Chondrocyte (in vitro differentiated cells): ENCODE data around the gene KIRREL3. TPM values are rescaled to one million over a fixed set of nuclear protein-coding genes. Genes with fewer than 3 reads are reported as not detected.

ENCODE experiments used
- DNase-seq: peaks from one replicate; pipeline ENCODE4 v3.0.0; 2021; ENCODE audit warnings: mixed read lengths, low spot score
- H3K27ac Mint-ChIP-seq: one replicate; pipeline ENCODE4 v1.8.0; 2021; ENCODE audit warnings: mild to moderate bottlenecking, moderate library complexity, mixed read lengths; ENCODE audit not compliant: unreplicated experiment
- H3K27me3 Mint-ChIP-seq: 2 replicates; pipeline ENCODE4 v1.8.0; 2021; ENCODE audit warnings: low read depth, mixed read lengths
- H3K36me3 Mint-ChIP-seq: 2 replicates; pipeline ENCODE4 v1.8.0; 2021; ENCODE audit warnings: low read depth, mixed read lengths
- H3K4me1 Mint-ChIP-seq: 2 replicates; pipeline ENCODE4 v1.8.0; 2021; ENCODE audit warnings: low read depth, mild to moderate bottlenecking, mixed read lengths
- H3K4me3 Mint-ChIP-seq: one replicate; pipeline ENCODE4 v1.8.0; 2021; ENCODE audit warnings: mild to moderate bottlenecking, moderate library complexity, mixed read lengths; ENCODE audit not compliant: unreplicated experiment
- H3K9me3 Mint-ChIP-seq: 2 replicates; pipeline ENCODE4 v1.8.0; 2021; ENCODE audit warnings: low read depth, mixed read lengths
- total RNA-seq: library from RNA; stranded (reverse); gene quantifications from 3 replicates; pipeline ENCODE4 v1.2.1, GENCODE V29; 2021
- TF ChIP-seq, protein P1 (sequence below): fragments of 200-600 bp; sonication (generic); IDR thresholded peaks from 2 replicates; pipeline ENCODE4 v1.5.0; 2021; ENCODE audit warnings: antibody characterized with exemption, mild to moderate bottlenecking, moderate library complexity

KIRREL3 gene
- total RNA-seq, 1 donor from 2014 or later: 1.2 TPM

DNA sequence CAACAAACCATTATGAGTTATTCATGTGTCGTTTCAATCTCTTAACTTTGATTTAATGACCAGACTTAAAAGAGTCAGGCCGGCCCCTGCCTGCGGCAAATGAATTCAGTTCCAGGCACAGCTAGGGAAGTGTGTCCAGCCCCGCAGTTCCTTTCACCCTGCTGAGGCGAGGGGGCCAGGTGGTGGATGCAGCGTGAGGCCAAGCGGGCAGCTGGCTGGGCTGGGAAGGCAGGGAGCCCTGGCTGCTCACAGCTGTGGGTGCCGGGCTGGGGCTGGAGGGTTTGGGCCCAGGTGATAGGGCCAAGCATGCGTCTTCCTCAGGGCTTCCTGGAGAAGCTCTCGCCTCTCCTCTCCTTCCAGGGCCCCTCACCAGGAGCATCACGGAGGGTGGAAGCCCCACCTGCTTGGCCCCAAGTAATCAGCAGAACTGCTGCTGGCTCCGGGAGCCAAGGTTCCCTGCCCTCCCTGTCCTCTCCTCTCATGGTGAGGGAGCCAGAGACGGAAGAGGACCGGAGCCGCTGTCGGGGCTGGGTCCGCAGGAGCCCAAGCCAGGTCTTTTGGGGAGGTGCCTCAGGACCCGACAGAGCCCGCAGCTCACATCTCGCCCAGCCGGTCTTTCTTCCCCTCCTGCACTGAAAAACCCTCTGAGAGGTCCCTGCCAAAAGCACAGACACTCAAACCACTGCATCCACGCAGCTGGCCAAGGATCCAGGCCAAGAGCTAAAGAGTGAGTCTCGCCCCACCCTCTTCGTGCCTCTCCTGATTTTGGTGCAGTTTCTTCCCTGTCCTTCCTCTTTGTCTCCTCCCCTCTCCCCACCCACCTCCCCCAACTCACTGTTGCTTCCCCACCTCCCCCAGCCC, 548.1 kb downstream of the KIRREL3 start:
- H3K36me3 Mint-ChIP-seq: no peaks in the 10 kb centered on the region
- H3K4me1 Mint-ChIP-seq: no peaks in the 10 kb centered on the region
- peaks cover 4% of the 10 kb centered on the region for H3K27me3 Mint-ChIP-seq
- no peak overlapping the region for H3K4me3 Mint-ChIP-seq
- no peaks in the 10 kb centered on the region for H3K9me3 Mint-ChIP-seq
- H3K27ac Mint-ChIP-seq: no peak overlapping the region
- TF ChIP-seq, protein P1, sequence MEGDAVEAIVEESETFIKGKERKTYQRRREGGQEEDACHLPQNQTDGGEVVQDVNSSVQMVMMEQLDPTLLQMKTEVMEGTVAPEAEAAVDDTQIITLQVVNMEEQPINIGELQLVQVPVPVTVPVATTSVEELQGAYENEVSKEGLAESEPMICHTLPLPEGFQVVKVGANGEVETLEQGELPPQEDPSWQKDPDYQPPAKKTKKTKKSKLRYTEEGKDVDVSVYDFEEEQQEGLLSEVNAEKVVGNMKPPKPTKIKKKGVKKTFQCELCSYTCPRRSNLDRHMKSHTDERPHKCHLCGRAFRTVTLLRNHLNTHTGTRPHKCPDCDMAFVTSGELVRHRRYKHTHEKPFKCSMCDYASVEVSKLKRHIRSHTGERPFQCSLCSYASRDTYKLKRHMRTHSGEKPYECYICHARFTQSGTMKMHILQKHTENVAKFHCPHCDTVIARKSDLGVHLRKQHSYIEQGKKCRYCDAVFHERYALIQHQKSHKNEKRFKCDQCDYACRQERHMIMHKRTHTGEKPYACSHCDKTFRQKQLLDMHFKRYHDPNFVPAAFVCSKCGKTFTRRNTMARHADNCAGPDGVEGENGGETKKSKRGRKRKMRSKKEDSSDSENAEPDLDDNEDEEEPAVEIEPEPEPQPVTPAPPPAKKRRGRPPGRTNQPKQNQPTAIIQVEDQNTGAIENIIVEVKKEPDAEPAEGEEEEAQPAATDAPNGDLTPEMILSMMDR: no peak
- no peak for DNase-seq

DNA sequence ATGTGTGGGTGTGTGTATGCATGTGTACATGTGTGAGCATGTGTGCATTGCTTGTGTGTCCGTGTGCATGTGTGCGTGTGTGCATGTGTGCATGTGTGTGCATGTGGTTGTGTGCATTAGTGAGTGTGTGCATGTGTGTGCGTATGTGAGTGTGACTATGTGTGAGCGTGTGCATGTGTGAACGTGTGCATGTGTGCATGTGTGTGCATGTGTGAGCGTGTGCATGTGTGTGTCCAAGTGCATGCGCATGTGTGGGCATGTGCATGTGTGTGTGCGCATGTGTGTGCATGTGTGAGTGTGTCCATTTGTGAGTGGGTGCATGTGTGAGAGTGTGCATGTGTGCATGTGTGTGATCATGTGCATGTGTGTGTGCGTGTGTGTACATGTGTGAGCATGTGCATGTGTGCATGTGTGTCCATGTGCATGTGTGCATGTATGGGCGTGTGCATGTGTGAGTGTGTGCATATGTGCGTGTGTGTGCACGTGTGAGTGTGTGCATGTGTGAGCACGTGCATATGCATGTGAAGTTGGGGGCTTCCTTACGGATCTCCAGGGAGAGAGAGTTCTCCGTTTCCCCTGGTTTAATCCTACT, 549.3 kb downstream of the KIRREL3 start:
- DNase-seq: no peak
- no peak overlapping the region for H3K4me3 Mint-ChIP-seq
- no peaks in the 10 kb centered on the region for H3K36me3 Mint-ChIP-seq
- H3K27me3 Mint-ChIP-seq: peaks cover 4% of the 10 kb centered on the region
- H3K9me3 Mint-ChIP-seq: no peaks in the 10 kb centered on the region
- TF ChIP-seq, protein P1: no peak
- no peaks in the 10 kb centered on the region for H3K4me1 Mint-ChIP-seq
- no peak overlapping the region for H3K27ac Mint-ChIP-seq

DNA sequence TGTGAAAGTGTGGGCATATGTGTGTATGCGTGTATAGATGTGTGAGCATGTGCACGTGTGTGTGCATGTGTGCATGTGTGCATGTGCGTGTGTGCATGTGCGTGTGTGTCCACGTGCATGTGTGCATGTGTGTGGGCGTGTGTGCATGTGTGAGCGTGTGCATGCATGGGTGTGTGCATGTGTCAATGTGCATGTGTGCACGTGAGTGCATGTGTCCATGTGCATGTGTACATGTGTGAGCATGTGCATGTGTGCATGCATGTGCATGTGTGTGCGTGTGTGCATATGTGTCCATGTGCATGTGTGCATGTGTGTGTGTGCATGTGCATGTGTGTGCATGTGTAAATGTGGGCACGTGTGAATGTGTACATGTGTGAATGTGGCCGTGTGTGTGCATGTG, 549.8 kb downstream of the KIRREL3 start:
- no peak overlapping the region for H3K4me3 Mint-ChIP-seq
- H3K4me1 Mint-ChIP-seq: no peaks in the 10 kb centered on the region

DNA sequence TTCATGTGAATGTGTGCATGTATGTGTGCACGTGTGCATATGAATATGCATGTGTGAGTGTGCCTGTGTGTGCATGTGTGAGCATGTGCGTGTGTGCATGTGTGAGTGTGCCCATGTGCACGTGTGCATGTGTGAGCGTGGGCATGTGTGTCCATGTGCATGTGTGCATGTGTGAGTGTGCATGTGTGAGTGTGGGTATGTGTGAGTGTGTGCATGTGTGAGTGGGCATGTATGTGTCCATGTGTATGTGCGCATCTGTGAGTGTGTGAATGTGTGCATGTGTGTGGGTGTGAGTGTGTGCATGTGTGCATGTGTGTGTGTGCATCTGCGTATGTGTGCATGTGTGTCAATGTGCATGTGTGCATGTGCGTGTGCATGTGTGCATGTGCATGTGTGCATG, 550.4 kb downstream of the KIRREL3 start:
- TF ChIP-seq, protein P1: no peak
- no peak overlapping the region for H3K4me3 Mint-ChIP-seq
- H3K9me3 Mint-ChIP-seq: no peaks in the 10 kb centered on the region
- peaks cover 4% of the 10 kb centered on the region for H3K27me3 Mint-ChIP-seq
- DNase-seq: no peak
- H3K36me3 Mint-ChIP-seq: no peaks in the 10 kb centered on the region
- no peaks in the 10 kb centered on the region for H3K4me1 Mint-ChIP-seq
- H3K27ac Mint-ChIP-seq: no peak overlapping the region

More for the DNA sequence above, 549.8 kb downstream of the KIRREL3 start:
- H3K9me3 Mint-ChIP-seq: no peaks in the 10 kb centered on the region
- DNase-seq: no peak
- TF ChIP-seq, protein P1: no peak
- no peaks in the 10 kb centered on the region for H3K36me3 Mint-ChIP-seq
- H3K27me3 Mint-ChIP-seq: peaks cover 4% of the 10 kb centered on the region
- H3K27ac Mint-ChIP-seq: no peak overlapping the region

DNA sequence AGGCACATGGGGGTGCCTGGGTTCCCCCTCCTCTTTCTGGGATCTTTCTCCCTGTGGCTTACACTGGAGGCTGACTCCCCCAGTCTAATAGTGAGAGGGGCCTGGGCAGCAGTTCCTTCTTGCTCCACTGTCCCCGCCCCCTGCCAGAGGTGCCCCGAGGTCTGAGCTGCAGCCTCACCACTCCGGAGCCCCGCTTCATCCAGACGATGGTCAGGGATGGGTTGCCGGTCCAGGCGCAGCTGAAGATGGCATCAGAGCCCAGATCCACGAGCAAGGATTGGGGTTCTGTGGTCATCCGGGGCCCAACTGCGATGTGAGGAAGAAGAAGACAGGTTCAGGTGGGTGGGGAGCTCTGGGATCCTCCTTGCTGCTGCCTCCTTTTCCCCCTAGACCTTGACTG, 554.0 kb downstream of the KIRREL3 start:
- Mint-ChIP-seq H3K4me3 (no peak overlapping the region), H3K4me1 (no peaks in the 10 kb centered on the region), H3K36me3 (no peaks in the 10 kb centered on the region), H3K27me3 (no peaks in the 10 kb centered on the region), H3K27ac (no peak overlapping the region), H3K9me3 (no peaks in the 10 kb centered on the region)
- TF ChIP-seq, protein P1: no peak
- DNase-seq: no peak
